Fibroblast of lung (primary cell): ENCODE measurements around the gene DDX51. TPM values are rescaled to one million over a fixed set of nuclear protein-coding genes. Genes with fewer than 3 reads are reported as not detected.

Source experiments
- DNase-seq, 2 donors: peaks; one replicate each; pipeline versions ENCODE4 v3.0.0 to v3.0.0-alpha.2; 2010; ENCODE audit warnings: low read depth in 2 of 2
- H2AFZ ChIP-seq: 2 replicates; pipeline ENCODE4 v1.5.1; 2012; ENCODE audit warnings: low read length, control low read depth, inconsistent platforms
- H3K27ac ChIP-seq: 2 replicates; pipeline ENCODE4 v1.5.1; 2011; ENCODE audit warnings: low read length, control low read depth; ENCODE audit not compliant: insufficient read depth
- H3K27me3 ChIP-seq: 2 replicates; pipeline ENCODE4 v1.5.1; 2011; ENCODE audit warnings: mild to moderate bottlenecking, low read length; ENCODE audit not compliant: control insufficient read depth, insufficient read depth
- H3K36me3 ChIP-seq: 2 replicates; pipeline ENCODE4 v1.5.1; 2011; ENCODE audit warnings: low read length; ENCODE audit not compliant: control insufficient read depth, insufficient read depth
- H3K4me1 ChIP-seq: 2 replicates; pipeline ENCODE4 v1.5.1; 2011; ENCODE audit warnings: low read length; ENCODE audit not compliant: control insufficient read depth, insufficient read depth; ENCODE audit errors: extremely low read depth
- H3K4me2 ChIP-seq: 2 replicates; pipeline ENCODE4 v1.5.1; 2011; ENCODE audit warnings: low read length, control low read depth; ENCODE audit not compliant: insufficient read depth; ENCODE audit errors: extremely low read depth
- H3K4me3 ChIP-seq, 4 experiments: fragments of 200-600 bp in 1 of 4; sonication (generic) in 1 of 4; replicated peaks in 1 of 4; 2 replicates each; pipeline ENCODE4 v1.5.1; 2011 to 2016; ENCODE audit warnings: low read length in 4 of 4, low read depth in 3 of 4, mild to moderate bottlenecking in 3 of 4, control low read depth in 2 of 4, inconsistent platforms in 1 of 4, mixed read lengths in 1 of 4; ENCODE audit not compliant: insufficient read depth in 1 of 4; ENCODE audit errors: control extremely low read depth in 1 of 4
- H3K79me2 ChIP-seq: 2 replicates; pipeline ENCODE4 v1.5.1; 2012; ENCODE audit warnings: mild to moderate bottlenecking, low read length, inconsistent platforms; ENCODE audit not compliant: control insufficient read depth, insufficient read depth
- H3K9ac ChIP-seq: 2 replicates; pipeline ENCODE4 v1.5.1; 2011; ENCODE audit warnings: mild to moderate bottlenecking, low read length, control low read depth; ENCODE audit not compliant: insufficient read depth
- H3K9me3 ChIP-seq: 2 replicates; pipeline ENCODE4 v1.5.1; 2012; ENCODE audit warnings: low read depth, low read length; ENCODE audit not compliant: control insufficient read depth, insufficient read depth
- H4K20me1 ChIP-seq: 2 replicates; pipeline ENCODE4 v1.5.1; 2011; ENCODE audit warnings: low read length; ENCODE audit not compliant: control insufficient read depth, insufficient read depth; ENCODE audit errors: extremely low read depth
- EZH2 ChIP-seq: IDR thresholded peaks from 2 replicates; pipeline ENCODE4 v1.5.1; 2012; ENCODE audit warnings: low read length, control low read depth, mild to moderate bottlenecking; ENCODE audit errors: missing control alignments
- polyA plus RNA-seq, 2 donors: library from polyadenylated mRNA; depleted of rRNA in 1 of 2; stranded (reverse) in 1 of 2; unstranded in 1 of 2; fragments of >200 nt; gene quantifications; 2 replicates each; pipeline ENCODE4 v1.2.1, GENCODE V29; 2011 to 2012; ENCODE audit warnings: missing spikeins in 1 of 2
- total RNA-seq: library from RNA; depleted of rRNA; stranded (reverse); fragments of >200 nt; gene quantifications from 2 replicates; pipeline ENCODE4 v1.2.1, GENCODE V29; 2014
- TF ChIP-seq, protein P1 (sequence below), 2 donors: IDR thresholded peaks in 1 of 2; conservative IDR thresholded peaks in 1 of 2; 1 replicate in 1 of 2; 2 replicates in 1 of 2; pipeline ENCODE4 v1.5.1; 2011 to 2012; ENCODE audit warnings: low read length in 2 of 2, control low read depth in 1 of 2, inconsistent platforms in 1 of 2, low read depth in 1 of 2, mild to moderate bottlenecking in 1 of 2

The DDX51 gene
- total and polyA plus RNA-seq, 2 donors (not counting 1 experiment from before 2014, with no cell fraction given) = 3.7 to 7.4 TPM

DNA sequence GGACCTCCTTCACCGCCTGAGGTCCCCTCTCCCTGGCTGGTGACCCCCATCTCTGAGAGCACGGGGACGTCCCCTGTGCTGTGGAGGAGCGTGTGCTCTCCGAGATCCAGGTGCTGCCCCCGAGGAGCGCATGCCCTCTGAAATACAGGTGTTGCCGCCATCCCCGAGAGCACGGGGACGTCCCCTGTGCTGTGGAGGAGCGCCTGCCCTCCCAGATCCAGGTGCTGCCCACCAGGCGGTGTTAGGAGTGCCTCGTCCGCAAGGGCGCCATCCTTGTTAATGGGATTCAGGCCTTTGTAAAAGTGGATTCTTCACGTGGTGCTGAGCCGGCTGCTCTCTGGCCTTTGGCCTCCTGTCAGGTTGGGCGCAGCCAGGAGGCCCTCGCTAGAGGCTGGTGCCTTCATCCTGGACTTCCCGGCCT is 10.2 kb upstream of the DDX51 start:
- Histone ChIP-seq H2AFZ (no peak overlapping the region), H3K27me3 (no peaks in the 10 kb centered on the region), H3K4me2 (no peak overlapping the region), H3K9me3 (peaks cover 12% of the 10 kb centered on the region), H3K79me2 (no peaks in the 10 kb centered on the region), H3K4me3 (no peak overlapping the region), H3K4me1 (no peaks in the 10 kb centered on the region), H4K20me1 (no peaks in the 10 kb centered on the region), H3K36me3 (peaks cover 14% of the 10 kb centered on the region), H3K9ac (no peak overlapping the region), H3K27ac (no peak overlapping the region)
- no peak for TF ChIP-seq EZH2
- TF ChIP-seq, protein P1, sequence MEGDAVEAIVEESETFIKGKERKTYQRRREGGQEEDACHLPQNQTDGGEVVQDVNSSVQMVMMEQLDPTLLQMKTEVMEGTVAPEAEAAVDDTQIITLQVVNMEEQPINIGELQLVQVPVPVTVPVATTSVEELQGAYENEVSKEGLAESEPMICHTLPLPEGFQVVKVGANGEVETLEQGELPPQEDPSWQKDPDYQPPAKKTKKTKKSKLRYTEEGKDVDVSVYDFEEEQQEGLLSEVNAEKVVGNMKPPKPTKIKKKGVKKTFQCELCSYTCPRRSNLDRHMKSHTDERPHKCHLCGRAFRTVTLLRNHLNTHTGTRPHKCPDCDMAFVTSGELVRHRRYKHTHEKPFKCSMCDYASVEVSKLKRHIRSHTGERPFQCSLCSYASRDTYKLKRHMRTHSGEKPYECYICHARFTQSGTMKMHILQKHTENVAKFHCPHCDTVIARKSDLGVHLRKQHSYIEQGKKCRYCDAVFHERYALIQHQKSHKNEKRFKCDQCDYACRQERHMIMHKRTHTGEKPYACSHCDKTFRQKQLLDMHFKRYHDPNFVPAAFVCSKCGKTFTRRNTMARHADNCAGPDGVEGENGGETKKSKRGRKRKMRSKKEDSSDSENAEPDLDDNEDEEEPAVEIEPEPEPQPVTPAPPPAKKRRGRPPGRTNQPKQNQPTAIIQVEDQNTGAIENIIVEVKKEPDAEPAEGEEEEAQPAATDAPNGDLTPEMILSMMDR (conservative IDR thresholded peaks at IDR 0.05 in 1 of 2, IDR thresholded peaks at IDR 0.05 in 1 of 2; ENCODE audit: low read depth in 1 of 2, low read length in 2 of 2) = no peak
- DNase-seq = no peak

DNA sequence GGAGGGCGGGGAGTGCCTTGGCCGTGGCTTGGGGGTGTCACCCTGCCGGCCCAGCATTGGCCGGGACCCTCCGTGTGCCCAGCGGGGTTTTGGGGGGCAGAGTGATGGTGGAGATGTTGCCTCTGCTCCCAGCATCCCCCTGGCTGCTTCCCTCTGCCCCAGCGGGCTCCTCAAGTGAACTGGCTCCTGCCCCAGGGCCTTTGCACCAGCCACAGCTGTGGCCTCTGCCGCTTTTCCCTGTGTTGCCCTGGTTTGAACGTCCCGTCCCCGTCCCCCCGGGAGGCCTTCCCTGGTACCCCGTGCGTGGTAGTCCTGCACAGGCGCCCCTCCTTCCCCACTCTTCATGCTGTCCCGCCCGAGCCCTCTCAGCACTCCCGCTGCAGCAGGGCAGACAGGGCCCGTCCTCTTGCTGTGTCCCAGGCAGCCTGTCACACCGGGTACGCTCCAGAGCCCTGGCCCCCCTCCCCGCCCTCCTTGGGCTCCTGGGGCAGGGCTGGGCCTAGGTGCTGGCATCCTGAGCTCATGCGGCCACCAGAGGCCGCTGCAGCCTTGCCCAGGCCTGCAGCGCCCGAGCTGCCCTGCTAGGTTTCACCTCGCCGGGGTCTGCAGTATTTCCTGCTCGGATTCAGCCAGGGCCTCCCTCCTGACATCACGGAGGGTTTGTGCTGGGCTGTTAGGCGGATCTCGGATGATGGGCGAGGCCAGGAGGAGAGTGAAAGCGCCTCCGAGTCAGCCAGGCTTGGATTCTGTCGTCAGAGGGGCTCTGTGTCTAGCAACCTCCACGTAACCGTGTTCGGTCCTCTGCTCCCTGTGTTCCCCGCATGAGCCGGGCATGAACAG is 9.6 kb upstream of the DDX51 start:
- no peak overlapping the region for H2AFZ ChIP-seq
- peak overlapping the region in 1 of 4 experiments; percentile 17 for H3K4me3 ChIP-seq
- TF ChIP-seq, protein P1 (conservative IDR thresholded peaks at IDR 0.05 in 1 of 2, IDR thresholded peaks at IDR 0.05 in 1 of 2; ENCODE audit: low read depth in 1 of 2, low read length in 2 of 2) = peak; percentile 81 to 85
- TF ChIP-seq EZH2 = no peak
- H3K79me2 ChIP-seq = no peaks in the 10 kb centered on the region
- H3K36me3 ChIP-seq = peaks cover 14% of the 10 kb centered on the region
- DNase-seq = peak; percentile 59 to 71
- peaks cover 12% of the 10 kb centered on the region for H3K9me3 ChIP-seq
- H3K27me3 ChIP-seq = no peaks in the 10 kb centered on the region
- H3K4me1 ChIP-seq = no peaks in the 10 kb centered on the region
- no peak overlapping the region for H3K27ac ChIP-seq
- H3K4me2 ChIP-seq = peak overlapping the region; percentile 71
- no peak overlapping the region for H3K9ac ChIP-seq
- no peaks in the 10 kb centered on the region for H4K20me1 ChIP-seq

DNA sequence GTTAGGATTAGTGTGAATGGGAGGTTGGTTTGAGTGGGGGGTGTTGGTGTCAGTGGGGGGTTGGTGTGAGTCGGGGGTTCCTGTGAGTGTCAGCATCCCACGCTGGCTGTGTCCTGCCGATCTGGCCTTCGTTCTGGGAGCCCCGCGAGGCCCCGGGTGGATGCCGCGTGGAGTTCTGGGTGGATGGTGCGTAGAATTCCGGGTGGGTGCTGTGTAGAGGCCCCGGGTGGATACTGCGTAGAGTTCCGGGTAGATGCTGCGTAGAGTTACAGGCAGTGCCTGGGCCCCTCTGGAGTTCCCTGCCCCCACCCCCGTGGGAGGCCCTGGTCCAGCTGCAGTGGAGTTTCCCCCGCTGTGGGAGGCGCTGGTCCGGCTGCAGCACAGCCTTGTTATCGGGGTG is 8.8 kb upstream of the DDX51 start:
- Histone ChIP-seq H3K36me3 (peaks cover 13% of the 10 kb centered on the region), H3K9ac (no peak overlapping the region), H3K27ac (no peak overlapping the region), H3K4me2 (no peak overlapping the region), H4K20me1 (no peaks in the 10 kb centered on the region), H3K9me3 (peaks cover 12% of the 10 kb centered on the region), H2AFZ (no peak overlapping the region), H3K4me3 (no peak overlapping the region), H3K4me1 (no peaks in the 10 kb centered on the region), H3K79me2 (no peaks in the 10 kb centered on the region), H3K27me3 (no peaks in the 10 kb centered on the region)
- no peak for DNase-seq
- no peak for TF ChIP-seq EZH2
- TF ChIP-seq, protein P1 (conservative IDR thresholded peaks at IDR 0.05 in 1 of 2, IDR thresholded peaks at IDR 0.05 in 1 of 2; ENCODE audit: low read depth in 1 of 2, low read length in 2 of 2) = no peak
